HepG2 (cell line): ENCODE results near the gene HPCAL1. TPM values are rescaled to one million over a fixed set of nuclear protein-coding genes. Genes with fewer than 3 reads are reported as not detected.
A peak's percentile ranks its signal among the peaks of the same experiment; 100 is the strongest.

Experiments used
- CCAR2 ChIP-seq: fragments of 200-400 bp; formaldehyde crosslinking; optimal IDR thresholded peaks from 2 replicates; pipeline ENCODE3; 2018; ENCODE audit warnings: low read depth, mild to moderate bottlenecking, low read length, moderate library complexity
- CTCF ChIP-seq: sonication (generic); formaldehyde crosslinking; IDR thresholded peaks from 2 replicates; pipeline ENCODE4 v1.5.0; 2020; ENCODE audit warnings: mild to moderate bottlenecking, missing genetic modification reagents, moderate library complexity
- HNF1B ChIP-seq: sonication (generic); formaldehyde crosslinking; IDR thresholded peaks from 2 replicates; pipeline ENCODE4 v1.5.1; 2020; ENCODE audit warnings: mild to moderate bottlenecking, moderate library complexity, missing genetic modification reagents
- MXI1 ChIP-seq: IDR thresholded peaks from 3 replicates; pipeline ENCODE4 v1.6.1; 2012; ENCODE audit warnings: low read depth, low read length, inconsistent platforms, borderline replicate concordance
- NFIB ChIP-seq: sonication (generic); formaldehyde crosslinking; IDR thresholded peaks from 2 replicates; pipeline ENCODE4 v1.9.0; 2021; ENCODE audit warnings: missing genetic modification reagents, mild to moderate bottlenecking, borderline replicate concordance
- NPAS2 ChIP-seq: sonication (generic); formaldehyde crosslinking; IDR thresholded peaks from 2 replicates; pipeline ENCODE4 v1.8.0; 2022; ENCODE audit warnings: mild to moderate bottlenecking, missing genetic modification reagents, borderline replicate concordance
- SALL2 ChIP-seq: sonication (generic); formaldehyde crosslinking; IDR thresholded peaks from 2 replicates; pipeline ENCODE4 v1.8.1; 2023; ENCODE audit warnings: mild to moderate bottlenecking, missing genetic modification reagents, inconsistent platforms
- TAF1 ChIP-seq: sonication (generic); formaldehyde crosslinking; IDR thresholded peaks from 2 replicates; pipeline ENCODE4 v1.4.0; 2020; ENCODE audit warnings: missing genetic modification reagents
- TCF12 ChIP-seq, 2 experiments: fragments of 450-650 bp in 1 of 2; sonication (generic) in 1 of 2; formaldehyde crosslinking in 1 of 2; IDR thresholded peaks; 2 replicates each; pipeline versions ENCODE4 v1.6.1 to v1.8.0; 2017 to 2022; ENCODE audit warnings: antibody characterized with exemption in 1 of 2, mild to moderate bottlenecking in 1 of 2, missing genetic modification reagents in 1 of 2, moderate library complexity in 1 of 2
- TEAD3 ChIP-seq: optimal IDR thresholded peaks from 2 replicates; pipeline ENCODE3; 2016; ENCODE audit warnings: borderline replicate concordance
- ZBTB38 ChIP-seq: sonication (generic); formaldehyde crosslinking; IDR thresholded peaks from 2 replicates; pipeline ENCODE4 v1.5.1; 2020; ENCODE audit warnings: mild to moderate bottlenecking, missing genetic modification reagents
- ZNF253 ChIP-seq: sonication (generic); formaldehyde crosslinking; IDR thresholded peaks from 2 replicates; pipeline ENCODE4 v1.8.0; 2022; ENCODE audit warnings: mild to moderate bottlenecking, missing genetic modification reagents, borderline replicate concordance
- ZNF501 ChIP-seq: sonication (generic); formaldehyde crosslinking; IDR thresholded peaks from 2 replicates; pipeline ENCODE4 v1.5.1; 2020; ENCODE audit warnings: mild to moderate bottlenecking, moderate library complexity, missing genetic modification reagents
- ZNF549 ChIP-seq: sonication (generic); formaldehyde crosslinking; IDR thresholded peaks from 2 replicates; pipeline ENCODE4 v1.5.0; 2020; ENCODE audit warnings: missing genetic modification reagents
- ZNF598 ChIP-seq: sonication (generic); formaldehyde crosslinking; IDR thresholded peaks from 2 replicates; pipeline ENCODE4 v1.5.1; 2020; ENCODE audit warnings: mild to moderate bottlenecking, missing genetic modification reagents, borderline replicate concordance
- ZNF644 ChIP-seq: IDR thresholded peaks from 2 replicates; pipeline ENCODE4 v1.6.1; 2016; ENCODE audit warnings: low read depth
- ZNF724P ChIP-seq: sonication (generic); formaldehyde crosslinking; IDR thresholded peaks from 2 replicates; pipeline ENCODE4 v1.8.0; 2022; ENCODE audit warnings: missing genetic modification reagents, borderline replicate concordance
- ZNF788 ChIP-seq: sonication (generic); formaldehyde crosslinking; IDR thresholded peaks from 2 replicates; pipeline ENCODE4 v1.5.0; 2020; ENCODE audit warnings: mild to moderate bottlenecking, missing genetic modification reagents, borderline replicate concordance
- polyA plus RNA-seq, 8 experiments: library from polyadenylated mRNA; depleted of rRNA in 3 of 8; stranded (reverse) in 7 of 8; unstranded in 1 of 8; fragments of >200 nt; fragmentation: Illumina TruSeq in 4 of 8; extraction: Trizol in 4 of 8; gene quantifications; 2 replicates each; pipeline versions ENCODE4 v1.2.1 to v1.2.3, GENCODE V29; 2011 to 2016; ENCODE audit warnings: low read depth in 4 of 8, missing spikeins in 1 of 8, mixed read lengths in 1 of 8; ENCODE audit not compliant: insufficient read depth in 1 of 8
- total RNA-seq, 5 experiments: library from RNA; depleted of rRNA; stranded (reverse); fragments of >200 nt; fragmentation: Illumina TruSeq; extraction: Trizol; gene quantifications; 2 replicates each; pipeline ENCODE4 v1.2.3, GENCODE V29; 2016; ENCODE audit warnings: low read depth in 1 of 5
- TF ChIP-seq, protein P1 (sequence below): sonication (generic); formaldehyde crosslinking; conservative IDR thresholded peaks from 2 replicates; pipeline ENCODE4 v1.4.0; 2020; ENCODE audit warnings: missing genetic modification reagents
- TF ChIP-seq, protein P2 (sequence below): sonication (generic); formaldehyde crosslinking; IDR thresholded peaks from 2 replicates; pipeline ENCODE4 v1.5.1; 2020; ENCODE audit warnings: mild to moderate bottlenecking, missing genetic modification reagents, moderate library complexity

Gene HPCAL1
- total and polyA plus RNA-seq, 2 of the 13 experiments (the other 11 are each of a cell fraction or from before 2014, with no cell fraction given): 29.5 to 29.9 TPM

GRCh38 chr2:10278763-10279471 is 23.8 kb upstream of the HPCAL1 start (continued):
- TF ChIP-seq ZNF724P (CRISPR knock-in tag): 0 out of 2 replicates have a peak, but pooled peaks have one; percentile 30
- no peak for TF ChIP-seq TCF12 (IDR thresholded peaks at IDR 0.05)
- no peak for TF ChIP-seq TCF12 (CRISPR knock-in tag; IDR thresholded peaks at IDR 0.05)
- no peak; the same call in 1 of the 2 replicates for TF ChIP-seq ZNF644 (CRISPR knock-in tag)
- peak; percentile 2; the same call in 1 of the 2 replicates for TF ChIP-seq CTCF
- 0 out of 2 replicates have a peak, but pooled peaks have one; percentile 84 for TF ChIP-seq NPAS2
- no peak for TF ChIP-seq MXI1
- TF ChIP-seq ZNF598 (CRISPR knock-in tag): 0 out of 2 replicates have a peak, but pooled peaks have one; percentile 44
- peak; percentile 79; the same call in 1 of the 2 replicates for TF ChIP-seq ZNF253 (CRISPR knock-in tag)
- TF ChIP-seq ZNF501 (CRISPR knock-in tag): peak; percentile 85; the same call in 1 of the 2 replicates
- peak; percentile 12 for TF ChIP-seq TAF1 (CRISPR knock-in tag)
- no peak for TF ChIP-seq ZNF788 (CRISPR knock-in tag)
- peak; percentile 66; the same call in 1 of the 2 replicates for TF ChIP-seq HNF1B (CRISPR knock-in tag)
- TF ChIP-seq TEAD3: peak; percentile 5
- TF ChIP-seq, protein P1, sequence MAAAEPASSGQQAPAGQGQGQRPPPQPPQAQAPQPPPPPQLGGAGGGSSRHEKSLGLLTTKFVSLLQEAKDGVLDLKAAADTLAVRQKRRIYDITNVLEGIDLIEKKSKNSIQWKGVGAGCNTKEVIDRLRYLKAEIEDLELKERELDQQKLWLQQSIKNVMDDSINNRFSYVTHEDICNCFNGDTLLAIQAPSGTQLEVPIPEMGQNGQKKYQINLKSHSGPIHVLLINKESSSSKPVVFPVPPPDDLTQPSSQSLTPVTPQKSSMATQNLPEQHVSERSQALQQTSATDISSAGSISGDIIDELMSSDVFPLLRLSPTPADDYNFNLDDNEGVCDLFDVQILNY (CRISPR knock-in tag): no peak
- TF ChIP-seq CCAR2: no peak
- TF ChIP-seq, protein P2, sequence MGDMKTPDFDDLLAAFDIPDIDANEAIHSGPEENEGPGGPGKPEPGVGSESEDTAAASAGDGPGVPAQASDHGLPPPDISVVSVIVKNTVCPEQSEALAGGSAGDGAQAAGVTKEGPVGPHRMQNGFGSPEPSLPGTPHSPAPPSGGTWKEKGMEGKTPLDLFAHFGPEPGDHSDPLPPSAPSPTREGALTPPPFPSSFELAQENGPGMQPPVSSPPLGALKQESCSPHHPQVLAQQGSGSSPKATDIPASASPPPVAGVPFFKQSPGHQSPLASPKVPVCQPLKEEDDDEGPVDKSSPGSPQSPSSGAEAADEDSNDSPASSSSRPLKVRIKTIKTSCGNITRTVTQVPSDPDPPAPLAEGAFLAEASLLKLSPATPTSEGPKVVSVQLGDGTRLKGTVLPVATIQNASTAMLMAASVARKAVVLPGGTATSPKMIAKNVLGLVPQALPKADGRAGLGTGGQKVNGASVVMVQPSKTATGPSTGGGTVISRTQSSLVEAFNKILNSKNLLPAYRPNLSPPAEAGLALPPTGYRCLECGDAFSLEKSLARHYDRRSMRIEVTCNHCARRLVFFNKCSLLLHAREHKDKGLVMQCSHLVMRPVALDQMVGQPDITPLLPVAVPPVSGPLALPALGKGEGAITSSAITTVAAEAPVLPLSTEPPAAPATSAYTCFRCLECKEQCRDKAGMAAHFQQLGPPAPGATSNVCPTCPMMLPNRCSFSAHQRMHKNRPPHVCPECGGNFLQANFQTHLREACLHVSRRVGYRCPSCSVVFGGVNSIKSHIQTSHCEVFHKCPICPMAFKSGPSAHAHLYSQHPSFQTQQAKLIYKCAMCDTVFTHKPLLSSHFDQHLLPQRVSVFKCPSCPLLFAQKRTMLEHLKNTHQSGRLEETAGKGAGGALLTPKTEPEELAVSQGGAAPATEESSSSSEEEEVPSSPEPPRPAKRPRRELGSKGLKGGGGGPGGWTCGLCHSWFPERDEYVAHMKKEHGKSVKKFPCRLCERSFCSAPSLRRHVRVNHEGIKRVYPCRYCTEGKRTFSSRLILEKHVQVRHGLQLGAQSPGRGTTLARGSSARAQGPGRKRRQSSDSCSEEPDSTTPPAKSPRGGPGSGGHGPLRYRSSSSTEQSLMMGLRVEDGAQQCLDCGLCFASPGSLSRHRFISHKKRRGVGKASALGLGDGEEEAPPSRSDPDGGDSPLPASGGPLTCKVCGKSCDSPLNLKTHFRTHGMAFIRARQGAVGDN (CRISPR knock-in tag): 0 out of 2 replicates have a peak, but pooled peaks have one; percentile 0
- 0 out of 2 replicates have a peak, but pooled peaks have one; percentile 28 for TF ChIP-seq ZBTB38
- TF ChIP-seq NFIB (CRISPR knock-in tag): 0 out of 2 replicates have a peak, but pooled peaks have one; percentile 68
- TF ChIP-seq SALL2 (CRISPR knock-in tag): peak; percentile 77; the same call in 1 of the 2 replicates
- TF ChIP-seq ZNF549: no peak
